ENCODE data around the gene COL16A1.
A peak's percentile ranks its signal among the peaks of the same experiment; 100 is the strongest.

Gene COL16A1

DNA sequence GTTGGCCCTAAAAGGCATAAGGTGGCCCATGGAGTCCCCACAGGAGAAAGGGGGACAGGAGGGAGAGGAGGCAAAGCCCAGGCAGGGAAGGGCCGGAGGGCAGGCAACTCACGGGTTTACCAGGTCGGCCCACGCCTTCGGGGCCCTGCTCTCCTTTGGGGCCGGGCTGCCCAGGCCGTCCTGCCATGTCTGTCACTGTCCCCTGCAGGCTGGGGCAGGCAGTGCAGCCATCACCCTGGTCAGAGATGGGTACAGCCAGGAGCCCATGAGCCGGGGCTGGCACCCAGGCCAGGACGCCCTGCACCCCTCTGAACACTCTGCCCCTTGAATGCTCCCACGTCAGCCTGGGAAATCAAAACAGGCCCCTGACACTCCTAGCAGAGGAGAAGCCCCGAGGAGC is 19.8 kb downstream of the COL16A1 start:
- DNase-seq = no peak

- no peak for DNase-seq
Measured at GRCh38 chr1:31681415-31681814, 22.4 kb downstream of the COL16A1 start.

- no peak for DNase-seq
Measured at GRCh38 chr1:31679676-31680230, 24.1 kb downstream of the COL16A1 start.

- no peak for DNase-seq
Measured at GRCh38 chr1:31679091-31679490, 24.7 kb downstream of the COL16A1 start.

DNA sequence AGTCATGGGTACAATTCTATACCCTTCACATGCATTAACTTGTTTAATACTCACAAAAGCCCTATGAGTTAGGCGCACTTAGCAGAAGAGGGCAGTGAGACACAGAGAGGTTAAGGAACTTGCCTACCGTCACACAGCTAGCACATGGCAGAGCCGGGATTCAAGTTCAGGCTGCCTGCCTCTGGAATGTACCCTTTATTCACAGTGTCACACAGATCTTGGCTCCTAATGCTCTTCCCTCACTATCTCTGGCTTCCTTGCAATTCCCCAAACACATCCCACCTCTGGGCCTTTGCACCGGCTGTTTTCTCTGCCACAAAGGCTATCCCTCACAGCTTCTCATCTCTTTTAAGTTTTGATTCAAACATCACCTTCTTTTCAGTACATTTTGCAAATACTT is 25.1 kb downstream of the COL16A1 start:
- DNase-seq = no peak

GRCh38 chr1:31677949-31678348 is 25.9 kb downstream of the COL16A1 start:
- DNase-seq = no peak

- DNase-seq = no peak
Measured at GRCh38 chr1:31677401-31677800, 26.4 kb downstream of the COL16A1 start.

- DNase-seq = no peak
Measured at GRCh38 chr1:31675756-31676155, 28.1 kb downstream of the COL16A1 start.

GRCh38 chr1:31675161-31675560 is 28.7 kb downstream of the COL16A1 start:
- DNase-seq = no peak

DNA sequence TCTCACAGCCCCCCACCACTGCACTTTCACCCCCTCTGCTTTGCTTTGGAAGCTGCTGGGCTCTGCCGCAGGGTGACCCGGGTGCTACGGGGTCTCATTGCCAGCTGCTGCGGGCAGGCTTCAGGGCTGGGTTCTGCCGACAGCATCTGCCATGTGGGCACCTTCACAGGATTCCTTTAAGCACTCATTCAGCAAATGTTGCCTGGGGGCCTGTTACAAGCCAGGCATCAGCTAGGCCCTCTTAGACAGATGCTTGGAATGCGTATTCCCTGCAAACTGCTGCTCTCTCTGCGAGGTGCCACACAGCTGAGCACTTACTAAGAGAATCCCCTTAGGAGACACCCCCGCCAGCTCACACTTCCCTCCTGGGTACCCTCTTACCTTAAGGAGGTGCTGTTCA is 29.2 kb downstream of the COL16A1 start:
- DNase-seq = no peak

DNA sequence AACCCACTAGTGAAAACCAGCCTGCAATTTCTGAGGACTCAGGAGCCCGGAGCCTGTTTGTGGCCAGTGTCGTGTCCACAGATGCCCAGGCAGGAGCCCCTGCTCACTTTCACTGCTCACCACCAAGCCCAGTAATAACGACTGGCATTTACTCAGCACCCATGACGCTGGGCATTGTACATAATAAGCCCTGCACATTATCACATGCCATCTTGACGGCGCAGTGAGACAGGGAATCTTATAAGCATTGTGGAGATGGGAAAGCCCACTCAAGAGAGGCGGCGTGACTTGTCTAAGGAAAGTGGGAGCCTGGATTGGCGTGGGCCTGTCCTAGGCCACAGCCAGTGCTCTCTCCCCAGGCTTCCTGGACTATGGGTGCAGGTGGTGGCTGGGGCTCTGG is 30.4 kb downstream of the COL16A1 start:
- no peak for DNase-seq

DNA sequence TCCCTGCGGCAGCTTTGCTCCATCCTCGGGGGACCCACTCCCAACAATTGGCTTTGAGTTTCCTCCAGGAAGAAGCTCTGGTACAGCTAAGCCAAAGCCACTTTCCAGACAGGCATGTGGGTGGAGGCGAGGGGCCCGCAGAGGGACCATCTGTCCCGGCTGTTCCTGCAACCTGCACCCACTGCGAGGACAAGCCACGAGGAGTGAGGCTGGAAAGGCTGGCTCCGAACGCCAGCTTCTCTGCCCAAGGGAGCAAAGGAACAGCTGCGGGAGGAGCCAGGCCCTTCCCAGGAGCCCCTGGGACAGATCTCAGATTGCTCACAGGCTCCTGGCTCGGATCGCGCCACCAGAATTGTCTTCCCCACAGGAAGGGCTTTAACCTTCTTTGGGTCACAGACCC is 30.8 kb downstream of the COL16A1 start:
- DNase-seq = no peak

DNA sequence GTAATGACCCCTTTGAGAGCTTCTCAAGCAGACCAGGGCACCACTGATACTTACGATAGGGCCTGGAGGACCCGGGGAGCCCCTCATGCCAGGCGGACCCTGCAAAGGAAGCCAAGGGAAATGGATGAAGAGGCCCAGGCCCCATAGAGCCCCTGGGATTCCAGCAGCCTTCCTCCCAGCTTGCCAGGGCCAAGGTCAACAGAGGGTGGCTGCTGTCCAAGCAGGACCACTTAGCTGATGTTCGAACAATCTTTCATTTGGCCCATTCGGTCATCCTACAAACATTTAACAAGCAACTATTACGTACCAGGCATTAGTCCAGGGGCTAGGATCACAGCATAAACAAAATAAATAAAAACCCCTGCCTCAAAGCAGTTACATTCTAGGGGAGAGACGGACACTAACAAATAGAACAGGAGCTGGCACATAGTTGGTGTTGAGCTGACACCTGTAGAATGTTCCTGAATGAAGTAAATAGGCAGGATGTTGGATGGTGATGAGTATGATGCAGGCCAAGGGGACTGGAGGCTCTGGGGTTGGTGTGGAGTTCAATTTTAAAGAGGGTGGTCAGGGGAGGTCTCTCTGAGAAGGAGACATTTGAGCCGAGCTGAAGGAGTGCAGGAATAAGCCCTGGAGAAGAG is 32.1 kb downstream of the COL16A1 start:
- DNase-seq = no peak

GRCh38 chr1:31671147-31671546 is 32.7 kb downstream of the COL16A1 start:
- no peak for DNase-seq

DNA sequence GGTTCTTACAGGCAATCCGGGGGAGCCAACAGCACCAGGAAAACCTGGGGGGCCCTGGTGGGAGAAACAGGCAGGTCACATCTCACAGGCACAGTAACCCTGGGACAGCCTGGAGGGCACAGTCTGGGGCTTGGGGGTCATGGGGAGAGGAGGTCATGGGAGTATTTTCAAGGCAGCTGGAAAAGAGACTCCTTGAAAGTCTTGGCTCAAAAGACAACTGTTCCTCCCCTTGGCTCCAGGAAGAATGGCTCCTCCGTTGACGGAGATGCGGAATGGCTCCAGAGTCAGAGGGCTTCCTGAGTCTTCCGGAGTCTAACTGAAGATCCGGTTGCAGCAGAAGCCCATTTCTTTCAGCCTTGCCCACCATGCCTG is 33.2 kb downstream of the COL16A1 start:
- DNase-seq = no peak

- peak; percentile 23 for DNase-seq
Measured at GRCh38 chr1:31669786-31670592, 33.8 kb downstream of the COL16A1 start.

GRCh38 chr1:31669433-31669785 is 34.4 kb downstream of the COL16A1 start:
- no peak for DNase-seq

GRCh38 chr1:31668303-31668883 is 35.4 kb downstream of the COL16A1 start:
- DNase-seq = no peak

DNA sequence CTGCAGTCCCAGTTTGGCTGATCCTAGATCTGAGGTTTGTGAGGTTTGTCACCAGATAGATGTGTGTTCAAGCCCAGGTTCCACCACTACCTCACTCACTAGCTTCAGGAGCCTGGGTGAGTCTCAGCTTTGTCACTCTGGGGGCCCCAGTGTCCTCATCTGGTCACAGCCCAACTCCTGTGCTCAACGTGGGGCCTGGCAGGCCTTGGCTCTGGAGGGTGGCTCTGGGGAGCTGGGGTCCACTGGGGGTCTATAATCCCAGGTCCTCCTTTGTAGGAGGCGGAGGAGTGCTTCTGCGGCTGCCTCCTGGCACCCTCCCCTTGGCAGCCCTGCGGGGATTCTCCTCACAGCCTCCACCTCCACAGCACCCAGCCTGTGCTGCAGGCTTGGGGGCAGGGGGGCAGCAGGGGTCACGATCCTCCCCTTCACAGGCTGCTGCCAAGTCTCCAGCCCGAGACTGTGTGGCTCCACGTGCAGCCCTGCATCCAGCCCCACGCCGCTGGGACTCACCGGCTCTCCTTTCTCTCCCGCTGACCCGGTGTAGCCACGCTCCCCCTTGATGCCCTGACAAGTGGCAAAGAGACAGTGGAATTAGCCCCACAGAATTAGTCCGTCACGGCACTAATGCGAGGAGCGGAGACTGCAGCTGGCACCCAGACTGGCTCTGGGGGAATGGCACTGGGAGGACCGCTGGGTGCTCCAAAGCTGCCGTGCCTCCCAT is 36.6 kb downstream of the COL16A1 start:
- no peak for DNase-seq

GRCh38 chr1:31666263-31666963 is 37.4 kb downstream of the COL16A1 start:
- DNase-seq = no peak

- no peak for DNase-seq
Measured at GRCh38 chr1:31665234-31665878, 38.5 kb downstream of the COL16A1 start.

DNA sequence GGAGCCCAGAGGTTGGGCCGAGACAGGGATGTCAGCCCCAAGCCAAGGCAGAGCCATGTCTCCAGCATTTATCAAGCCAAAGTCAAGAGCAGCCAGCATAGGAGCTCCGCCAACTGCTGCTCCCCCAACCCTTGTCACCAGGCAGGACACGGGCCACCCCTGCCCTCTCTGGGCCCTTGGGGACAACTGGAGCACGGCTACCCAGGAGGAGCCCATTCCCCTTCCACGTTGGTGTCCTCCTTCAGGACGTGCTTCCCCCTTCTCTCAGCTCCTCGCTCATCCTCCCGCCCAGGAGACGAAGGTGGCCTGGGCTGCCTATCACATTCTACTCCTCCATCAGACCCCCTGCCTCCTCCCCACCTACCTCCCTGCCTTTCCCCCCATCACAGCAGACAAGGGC is 39.3 kb downstream of the COL16A1 start:
- DNase-seq = no peak
